Measurements from ENCODE around the gene GPRIN3. TPM values are rescaled to one million over a fixed set of nuclear protein-coding genes. Genes with fewer than 3 reads are reported as not detected.

Gene GPRIN3
- total RNA-seq, 2 donors from 2014 or later, result 5.2 to 7.8 TPM

GRCh38 chr4:89242864-89243732, 64.5 kb downstream of the GPRIN3 start:
- H3K4me3 ChIP-seq, result no peak overlapping the region
- H3K27me3 ChIP-seq, result no peaks in the 10 kb centered on the region
- H3K9me3 ChIP-seq, result no peaks in the 10 kb centered on the region
- TF ChIP-seq CTCF (IDR thresholded peaks at IDR 0.05), result peak in 1 of 2 donors; percentile 20
- DNase-seq (ENCODE audit: low spot score), result no peak
- H3K36me3 ChIP-seq, result no peaks in the 10 kb centered on the region
- no peaks in the 10 kb centered on the region for H3K4me1 ChIP-seq
- peak overlapping the region in 1 of 2 donors; percentile 0 for H3K27ac ChIP-seq

- Histone ChIP-seq H3K4me3 (no peak overlapping the region), H3K36me3 (no peaks in the 10 kb centered on the region), H3K27me3 (no peaks in the 10 kb centered on the region), H3K4me1 (no peaks in the 10 kb centered on the region), H3K9me3 (no peaks in the 10 kb centered on the region), H3K27ac (no peak overlapping the region)
- no peak for DNase-seq (ENCODE audit: low spot score)
- TF ChIP-seq CTCF (IDR thresholded peaks at IDR 0.05), result no peak
These were observed 65.4 kb downstream of the GPRIN3 start for GRCh38 chr4:89242216-89242615.

- H3K9me3 ChIP-seq, result no peaks in the 10 kb centered on the region
- no peak overlapping the region for H3K27ac ChIP-seq
- DNase-seq (ENCODE audit: low spot score), result no peak
- no peak for TF ChIP-seq CTCF (IDR thresholded peaks at IDR 0.05)
- no peaks in the 10 kb centered on the region for H3K36me3 ChIP-seq
- H3K4me1 ChIP-seq, result no peaks in the 10 kb centered on the region
- no peaks in the 10 kb centered on the region for H3K27me3 ChIP-seq
- H3K4me3 ChIP-seq, result no peak overlapping the region
These were observed 77.3 kb downstream of the GPRIN3 start for GRCh38 chr4:89230271-89230670.

GRCh38 chr4:89226665-89227574, 80.7 kb downstream of the GPRIN3 start:
- H3K27ac ChIP-seq, result no peak overlapping the region
- no peaks in the 10 kb centered on the region for H3K27me3 ChIP-seq
- DNase-seq (ENCODE audit: low spot score), result peak; percentile 79
- TF ChIP-seq CTCF (IDR thresholded peaks at IDR 0.05), result peak; percentile 36 to 82
- H3K36me3 ChIP-seq, result no peaks in the 10 kb centered on the region
- no peaks in the 10 kb centered on the region for H3K4me1 ChIP-seq
- no peak overlapping the region for H3K4me3 ChIP-seq
- H3K9me3 ChIP-seq, result no peaks in the 10 kb centered on the region

- no peaks in the 10 kb centered on the region for H3K4me1 ChIP-seq
- DNase-seq (ENCODE audit: low spot score), result no peak
These were observed 85.4 kb downstream of the GPRIN3 start for GRCh38 chr4:89222170-89222569.

More at GRCh38 chr4:89222170-89222569, 85.4 kb downstream of the GPRIN3 start:
- TF ChIP-seq CTCF (IDR thresholded peaks at IDR 0.05), result no peak
- Histone ChIP-seq H3K9me3 (no peaks in the 10 kb centered on the region), H3K36me3 (no peaks in the 10 kb centered on the region), H3K27me3 (no peaks in the 10 kb centered on the region), H3K27ac (no peak overlapping the region), H3K4me3 (no peak overlapping the region)

Data from right atrium auricular region (tissue), 2 donors.